Fibroblast of lung (primary cell): ENCODE measurements around the gene KIF3A. TPM values are rescaled to one million over a fixed set of nuclear protein-coding genes. Genes with fewer than 3 reads are reported as not detected.

Source experiments
- DNase-seq, 2 donors: peaks; one replicate each; pipeline versions ENCODE4 v3.0.0 to v3.0.0-alpha.2; 2010; ENCODE audit warnings: low read depth in 2 of 2
- H2AFZ ChIP-seq: 2 replicates; pipeline ENCODE4 v1.5.1; 2012; ENCODE audit warnings: low read length, control low read depth, inconsistent platforms
- H3K27ac ChIP-seq: 2 replicates; pipeline ENCODE4 v1.5.1; 2011; ENCODE audit warnings: low read length, control low read depth; ENCODE audit not compliant: insufficient read depth
- H3K27me3 ChIP-seq: 2 replicates; pipeline ENCODE4 v1.5.1; 2011; ENCODE audit warnings: mild to moderate bottlenecking, low read length; ENCODE audit not compliant: control insufficient read depth, insufficient read depth
- H3K36me3 ChIP-seq: 2 replicates; pipeline ENCODE4 v1.5.1; 2011; ENCODE audit warnings: low read length; ENCODE audit not compliant: control insufficient read depth, insufficient read depth
- H3K4me1 ChIP-seq: 2 replicates; pipeline ENCODE4 v1.5.1; 2011; ENCODE audit warnings: low read length; ENCODE audit not compliant: control insufficient read depth, insufficient read depth; ENCODE audit errors: extremely low read depth
- H3K4me2 ChIP-seq: 2 replicates; pipeline ENCODE4 v1.5.1; 2011; ENCODE audit warnings: low read length, control low read depth; ENCODE audit not compliant: insufficient read depth; ENCODE audit errors: extremely low read depth
- H3K4me3 ChIP-seq, 4 experiments: fragments of 200-600 bp in 1 of 4; sonication (generic) in 1 of 4; replicated peaks in 1 of 4; 2 replicates each; pipeline ENCODE4 v1.5.1; 2011 to 2016; ENCODE audit warnings: low read length in 4 of 4, low read depth in 3 of 4, mild to moderate bottlenecking in 3 of 4, control low read depth in 2 of 4, inconsistent platforms in 1 of 4, mixed read lengths in 1 of 4; ENCODE audit not compliant: insufficient read depth in 1 of 4; ENCODE audit errors: control extremely low read depth in 1 of 4
- H3K79me2 ChIP-seq: 2 replicates; pipeline ENCODE4 v1.5.1; 2012; ENCODE audit warnings: mild to moderate bottlenecking, low read length, inconsistent platforms; ENCODE audit not compliant: control insufficient read depth, insufficient read depth
- H3K9ac ChIP-seq: 2 replicates; pipeline ENCODE4 v1.5.1; 2011; ENCODE audit warnings: mild to moderate bottlenecking, low read length, control low read depth; ENCODE audit not compliant: insufficient read depth
- H3K9me3 ChIP-seq: 2 replicates; pipeline ENCODE4 v1.5.1; 2012; ENCODE audit warnings: low read depth, low read length; ENCODE audit not compliant: control insufficient read depth, insufficient read depth
- H4K20me1 ChIP-seq: 2 replicates; pipeline ENCODE4 v1.5.1; 2011; ENCODE audit warnings: low read length; ENCODE audit not compliant: control insufficient read depth, insufficient read depth; ENCODE audit errors: extremely low read depth
- CTCF ChIP-seq, 2 donors: IDR thresholded peaks in 1 of 2; conservative IDR thresholded peaks in 1 of 2; 1 replicate in 1 of 2; 2 replicates in 1 of 2; pipeline ENCODE4 v1.5.1; 2011 to 2012; ENCODE audit warnings: low read length in 2 of 2, control low read depth in 1 of 2, inconsistent platforms in 1 of 2, low read depth in 1 of 2, mild to moderate bottlenecking in 1 of 2
- EZH2 ChIP-seq: IDR thresholded peaks from 2 replicates; pipeline ENCODE4 v1.5.1; 2012; ENCODE audit warnings: low read length, control low read depth, mild to moderate bottlenecking; ENCODE audit errors: missing control alignments
- polyA plus RNA-seq, 2 donors: library from polyadenylated mRNA; depleted of rRNA in 1 of 2; stranded (reverse) in 1 of 2; unstranded in 1 of 2; fragments of >200 nt; gene quantifications; 2 replicates each; pipeline ENCODE4 v1.2.1, GENCODE V29; 2011 to 2012; ENCODE audit warnings: missing spikeins in 1 of 2
- total RNA-seq: library from RNA; depleted of rRNA; stranded (reverse); fragments of >200 nt; gene quantifications from 2 replicates; pipeline ENCODE4 v1.2.1, GENCODE V29; 2014

KIF3A gene
- total and polyA plus RNA-seq, 2 donors (not counting 1 experiment from before 2014, with no cell fraction given), result 8.8 to 11.2 TPM

- Histone ChIP-seq H3K27ac (no peak overlapping the region), H3K36me3 (peaks cover 15% of the 10 kb centered on the region), H3K9me3 (no peaks in the 10 kb centered on the region), H3K4me1 (peaks cover 18% of the 10 kb centered on the region), H3K27me3 (no peaks in the 10 kb centered on the region), H3K9ac (no peak overlapping the region), H3K4me3 (no peak overlapping the region), H3K79me2 (peaks cover 43% of the 10 kb centered on the region), H4K20me1 (no peaks in the 10 kb centered on the region), H3K4me2 (no peak overlapping the region), H2AFZ (no peak overlapping the region)
- DNase-seq, result no peak
- TF ChIP-seq EZH2, result no peak
- TF ChIP-seq CTCF (conservative IDR thresholded peaks at IDR 0.05 in 1 of 2, IDR thresholded peaks at IDR 0.05 in 1 of 2; ENCODE audit: low read depth in 1 of 2, low read length in 2 of 2), result no peak
Observed at GRCh38 chr5:132766020-132766805, 28.9 kb upstream of the KIF3A start.

GRCh38 chr5:132765311-132766019 lies 28.1 kb upstream of the KIF3A start:
- Histone ChIP-seq H3K27ac (no peak overlapping the region), H2AFZ (no peak overlapping the region), H3K9me3 (no peaks in the 10 kb centered on the region), H3K4me1 (peaks cover 17% of the 10 kb centered on the region), H3K4me3 (no peak overlapping the region), H3K4me2 (no peak overlapping the region), H3K27me3 (no peaks in the 10 kb centered on the region), H4K20me1 (no peaks in the 10 kb centered on the region), H3K9ac (no peak overlapping the region), H3K79me2 (peaks cover 37% of the 10 kb centered on the region), H3K36me3 (peaks cover 18% of the 10 kb centered on the region)
- no peak for DNase-seq
- TF ChIP-seq EZH2 (no peak), CTCF (conservative IDR thresholded peaks at IDR 0.05 in 1 of 2, IDR thresholded peaks at IDR 0.05 in 1 of 2; ENCODE audit: low read depth in 1 of 2, low read length in 2 of 2) (no peak)

GRCh38 chr5:132764671-132765238 lies 27.4 kb upstream of the KIF3A start:
- Histone ChIP-seq H3K9ac (no peak overlapping the region), H3K27ac (no peak overlapping the region), H3K79me2 (peaks cover 36% of the 10 kb centered on the region), H3K4me2 (no peak overlapping the region), H3K36me3 (peaks cover 24% of the 10 kb centered on the region), H4K20me1 (no peaks in the 10 kb centered on the region), H2AFZ (no peak overlapping the region), H3K9me3 (no peaks in the 10 kb centered on the region), H3K4me1 (peaks cover 17% of the 10 kb centered on the region), H3K27me3 (no peaks in the 10 kb centered on the region), H3K4me3 (no peak overlapping the region)
- no peak for DNase-seq
- TF ChIP-seq CTCF (conservative IDR thresholded peaks at IDR 0.05 in 1 of 2, IDR thresholded peaks at IDR 0.05 in 1 of 2; ENCODE audit: low read depth in 1 of 2, low read length in 2 of 2), result no peak
- TF ChIP-seq EZH2, result no peak
